Heart left ventricle (tissue), 16 donors: ENCODE results near the gene CAMKMT. TPM values are rescaled to one million over a fixed set of nuclear protein-coding genes. Genes with fewer than 3 reads are reported as not detected.
A peak's percentile ranks its signal among the peaks of the same experiment; 100 is the strongest.

Experiments used
- ATAC-seq, 4 donors: fragments of 200-7000 bp; cut with Tn5 transposase; one replicate each; pipeline ENCODE4 v1.9.1; 2020 to 2022; ENCODE audit warnings: moderate library complexity in 4 of 4, mild to moderate bottlenecking in 3 of 4, moderate number of reproducible peaks in 1 of 4
- DNase-seq, 5 donors: peaks; one replicate each; pipeline ENCODE4 v3.0.0-alpha.2; 2020
- H3K27ac ChIP-seq, 12 donors: fragments of 200-600 bp; sonication (generic) in 4 of 12; one replicate each; pipeline versions ENCODE4 v1.5.0 to v1.8.0; 2016 to 2022; ENCODE audit warnings: mild to moderate bottlenecking in 2 of 12
- H3K27me3 ChIP-seq, 9 donors: fragments of 200-600 bp; sonication (generic) in 2 of 9; one replicate each; pipeline versions ENCODE4 v1.5.1 to v1.8.0; 2016 to 2022; ENCODE audit warnings: mild to moderate bottlenecking in 3 of 9
- H3K36me3 ChIP-seq, 9 donors: fragments of 200-600 bp; sonication (generic) in 2 of 9; one replicate each; pipeline versions ENCODE4 v1.5.0 to v1.8.0; 2018 to 2022; ENCODE audit warnings: mild to moderate bottlenecking in 2 of 9
- H3K4me1 ChIP-seq, 12 donors: fragments of 200-600 bp; sonication (generic) in 4 of 12; one replicate each; pipeline versions ENCODE4 v1.5.0 to v1.8.0; 2016 to 2022; ENCODE audit warnings: mild to moderate bottlenecking in 3 of 12
- H3K4me3 ChIP-seq, 12 donors: fragments of 200-600 bp; sonication (generic) in 4 of 12; one replicate each; pipeline versions ENCODE4 v1.5.0 to v1.8.0; 2017 to 2022; ENCODE audit warnings: mild to moderate bottlenecking in 9 of 12, moderate library complexity in 4 of 12
- H3K9me3 ChIP-seq, 12 donors: fragments of 200-600 bp; sonication (generic) in 4 of 12; one replicate each; pipeline versions ENCODE4 v1.5.0 to v1.8.0; 2016 to 2022; ENCODE audit warnings: mild to moderate bottlenecking in 1 of 12
- CTCF ChIP-seq, 12 donors: fragments of 200-600 bp; sonication (generic) in 4 of 12; IDR thresholded peaks; one replicate each; pipeline versions ENCODE4 v1.5.0 to v1.8.0; 2018 to 2022; ENCODE audit warnings: antibody characterized with exemption in 12 of 12, mild to moderate bottlenecking in 5 of 12
- POLR2A ChIP-seq, 2 donors: fragments of 450-650 bp; IDR thresholded peaks; one replicate each; pipeline ENCODE4 v1.6.1; 2017; ENCODE audit warnings: antibody characterized with exemption in 2 of 2, mild to moderate bottlenecking in 2 of 2, moderate library complexity in 2 of 2
- whole genome bisulfite sequencing, 4 donors: extraction: QIAGEN DNeasy Blood & Tissue Kit in 2 of 4; methylation state at CpG; one replicate each; pipeline versions ENCODE4 v1.1.5 to v1.1.7; 2013 to 2018; 5-methylcytosine and 5-hydroxymethylcytosine counted together
- intact Hi-C, 10 donors: fragments of 100-400 bp; cut with DNase I; formaldehyde crosslinking; loops; one replicate each; pipeline versions ENCODE4 v1.11.1 to v1.14.2; 2022
- polyA plus RNA-seq, 2 donors: library from polyadenylated mRNA; stranded (reverse); fragments of 200-250 nt; gene quantifications; one replicate each; pipeline ENCODE4 v1.2.3, GENCODE V29; 2013
- total RNA-seq, 9 donors: library from RNA; depleted of rRNA in 2 of 9; stranded (reverse); fragments of >200 nt in 2 of 9; fragmentation: NEBNext Ultra II Directional in 3 of 9; extraction: Animal tissue kit (Norgen Biotek cat#: 25700) in 3 of 9; gene quantifications; one replicate each; pipeline versions ENCODE4 v1.1.0 to v1.2.4, GENCODE V29; 2016 to 2023
- donor health status: ischemic (EF 13 %, LVEDD 7.1; RV severe dilation, severe dysfunction).
- donor health status: healthy with polysubstance abuse.
- donor health status: DM: no; HTN: yes; CAD: no.
- donor health status: DM: no; HTN: no; CAD: no.
- donor health status: ischemic (EF 25% LVEDD 6.9; RV normal size, moderate dysfunction).
- donor health status: ischemic (EF 25% LVEDD 5.7; RV mildly dilated, moderate dysfunction).
- donor health status: healthy.
- donor health status: DM: yes; HTN: yes; CAD: no.
- donor health status: ischemic (EF 35%, LVEDD 5.7; RV mildly dilated, moderate dysfunction).
- donor health status: nonischemic (EF 11% LVEDD 7.7; RV severe dilation, severe dysfunction).
- donor health status: DM: yes; HTN: yes; CAD: no.
- donor health status: PGD.
- donor health status: ischemic (EF 29% LVEDD 5.4; RV normal size, mild dysfunction).
- donor health status: nonischemic (EF 23%, LVEDD 6.1; RV moderate dilation, normal function).

Gene CAMKMT
- total and polyA plus RNA-seq, 11 donors: 2.5 to 10.1 (median 4.4) TPM

GRCh38 chr2:44569491-44569890 is 207.7 kb downstream of the CAMKMT start:
- TF ChIP-seq POLR2A (IDR thresholded peaks at IDR 0.05) (no peak), CTCF (IDR thresholded peaks at IDR 0.05) (no peak)
- Histone ChIP-seq H3K9me3 (no peaks in the 10 kb centered on the region), H3K4me1 (no peaks in the 10 kb centered on the region), H3K36me3 (no peaks in the 10 kb centered on the region), H3K4me3 (no peak overlapping the region), H3K27ac (no peak overlapping the region), H3K27me3 (no peaks in the 10 kb centered on the region)
- 90 to 95% (median 94%) methylated on average over 2 of the region's 2 CpGs for WGBS, 4 donors
- DNase-seq (no peak), ATAC-seq (no peak)
- intact Hi-C loops: loop anchor here in 3 of 10 donors (10.0 kb wide), 2 partner anchors 145 to 385 kb away; no protein-coding TSS in a partner anchor

GRCh38 chr2:44570271-44570670 is 208.5 kb downstream of the CAMKMT start:
- WGBS, 4 donors: 75 to 83% (median 78%) methylated on average over 2 of the region's 2 CpGs
- H3K36me3 ChIP-seq: no peaks in the 10 kb centered on the region
- TF ChIP-seq CTCF (IDR thresholded peaks at IDR 0.05) (no peak), POLR2A (IDR thresholded peaks at IDR 0.05) (no peak)
- H3K27me3 ChIP-seq: no peaks in the 10 kb centered on the region
- H3K4me1 ChIP-seq: no peaks in the 10 kb centered on the region
- H3K27ac ChIP-seq: no peak overlapping the region
- intact Hi-C loops: no loop called here
- H3K4me3 ChIP-seq: no peak overlapping the region
- ATAC-seq: no peak
- no peak for DNase-seq
- H3K9me3 ChIP-seq: no peaks in the 10 kb centered on the region

GRCh38 chr2:44570777-44571176 is 209.0 kb downstream of the CAMKMT start:
- Histone ChIP-seq H3K36me3 (no peaks in the 10 kb centered on the region), H3K27me3 (no peaks in the 10 kb centered on the region), H3K9me3 (no peaks in the 10 kb centered on the region), H3K4me1 (no peaks in the 10 kb centered on the region), H3K4me3 (no peak overlapping the region), H3K27ac (no peak overlapping the region)
- TF ChIP-seq CTCF (IDR thresholded peaks at IDR 0.05): no peak
- TF ChIP-seq POLR2A (IDR thresholded peaks at IDR 0.05): no peak
- 84 to 90% (median 87%) methylated on average over 4 of the region's 4 CpGs for WGBS, 4 donors
- intact Hi-C loops: no loop called here
- ATAC-seq (no peak), DNase-seq (no peak)

GRCh38 chr2:44572196-44572900 is 210.6 kb downstream of the CAMKMT start:
- intact Hi-C loops: no loop called here
- 90 to 95% (median 94%) methylated on average over 8 of the region's 8 CpGs for WGBS, 4 donors
- Histone ChIP-seq H3K27me3 (no peaks in the 10 kb centered on the region), H3K27ac (no peak overlapping the region), H3K4me3 (no peak overlapping the region), H3K4me1 (no peaks in the 10 kb centered on the region), H3K9me3 (no peaks in the 10 kb centered on the region), H3K36me3 (no peaks in the 10 kb centered on the region)
- TF ChIP-seq CTCF (IDR thresholded peaks at IDR 0.05): no peak
- TF ChIP-seq POLR2A (IDR thresholded peaks at IDR 0.05): no peak
- no peak for DNase-seq
- ATAC-seq: peak in 3 of 4 donors; percentile 49 to 56 (median 55)
